Measurements from ENCODE around the gene NRXN3. TPM values are rescaled to one million over a fixed set of nuclear protein-coding genes. Genes with fewer than 3 reads are reported as not detected.

The NRXN3 gene
- total RNA-seq, 1 experiment from 2014 or later, result 0.02 TPM

DNA sequence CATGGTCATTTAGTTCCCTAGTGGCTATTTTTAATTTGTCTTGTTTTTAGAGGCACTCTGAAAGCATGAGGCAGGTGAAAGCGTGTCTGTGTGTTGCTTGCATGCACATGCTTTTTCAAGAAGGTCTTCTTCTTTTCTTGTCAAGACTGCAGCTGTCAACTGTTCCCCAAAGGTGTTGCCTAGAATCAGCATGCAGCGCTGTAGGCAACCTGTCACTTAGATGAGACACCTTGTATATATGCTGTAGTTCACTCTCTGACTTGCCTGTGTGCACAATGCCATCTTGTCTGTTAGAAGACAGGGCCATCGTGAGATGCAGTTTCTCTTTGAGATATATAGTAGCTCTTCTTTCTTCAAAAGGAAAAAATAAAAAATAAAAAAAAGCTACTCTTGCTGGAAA, 1155.4 kb downstream of the NRXN3 start:
- no peak overlapping the region for H3K27ac ChIP-seq
- no peaks in the 10 kb centered on the region for H3K27me3 ChIP-seq
- no peak for DNase-seq
- no peak overlapping the region for H3K4me3 ChIP-seq
- H3K36me3 ChIP-seq, result no peaks in the 10 kb centered on the region
- no peaks in the 10 kb centered on the region for H3K9me3 ChIP-seq (replicated peaks)
- H3K4me1 ChIP-seq, result no peaks in the 10 kb centered on the region

GRCh38 chr14:79328863-79329262, 1158.7 kb downstream of the NRXN3 start:
- H3K36me3 ChIP-seq, result no peaks in the 10 kb centered on the region
- no peaks in the 10 kb centered on the region for H3K4me1 ChIP-seq
- H3K27ac ChIP-seq, result no peak overlapping the region
- H3K27me3 ChIP-seq, result no peaks in the 10 kb centered on the region
- DNase-seq, result no peak
- H3K4me3 ChIP-seq, result no peak overlapping the region
- no peaks in the 10 kb centered on the region for H3K9me3 ChIP-seq (replicated peaks)

DNA sequence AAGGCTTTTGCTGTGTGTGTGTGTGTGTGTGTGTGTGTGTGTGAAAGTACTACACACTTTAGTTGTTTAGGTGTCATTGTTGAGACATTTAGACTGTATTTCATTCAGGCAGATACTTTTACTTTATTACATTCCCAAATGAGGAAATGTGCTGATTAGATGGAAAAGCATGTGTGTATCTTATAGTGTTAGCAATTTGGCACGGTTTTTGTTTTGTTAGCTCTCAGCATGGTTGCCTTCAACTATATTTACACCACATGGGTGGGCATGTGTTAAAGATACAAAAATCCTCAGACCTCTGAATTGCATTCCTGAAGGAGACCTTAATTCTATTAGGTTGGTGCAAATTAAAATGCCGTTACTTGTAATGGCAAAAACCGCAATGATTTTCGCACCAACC, 1161.7 kb downstream of the NRXN3 start:
- Histone ChIP-seq H3K27ac (no peak overlapping the region), H3K27me3 (no peaks in the 10 kb centered on the region), H3K4me3 (no peak overlapping the region), H3K36me3 (no peaks in the 10 kb centered on the region), H3K9me3 (replicated peaks) (no peaks in the 10 kb centered on the region), H3K4me1 (no peaks in the 10 kb centered on the region)
- no peak for DNase-seq

- no peak overlapping the region for H3K27ac ChIP-seq
- DNase-seq, result no peak
- no peaks in the 10 kb centered on the region for H3K9me3 ChIP-seq (replicated peaks)
- H3K27me3 ChIP-seq, result no peaks in the 10 kb centered on the region
- no peaks in the 10 kb centered on the region for H3K4me1 ChIP-seq
- no peak overlapping the region for H3K4me3 ChIP-seq
- H3K36me3 ChIP-seq, result no peaks in the 10 kb centered on the region
Observed at GRCh38 chr14:79332504-79333197, 1162.5 kb downstream of the NRXN3 start.

- Histone ChIP-seq H3K27me3 (no peaks in the 10 kb centered on the region), H3K36me3 (no peaks in the 10 kb centered on the region), H3K27ac (no peak overlapping the region), H3K9me3 (replicated peaks) (no peaks in the 10 kb centered on the region), H3K4me1 (no peaks in the 10 kb centered on the region), H3K4me3 (no peak overlapping the region)
- no peak for DNase-seq
Observed at GRCh38 chr14:79333198-79333546, 1163.0 kb downstream of the NRXN3 start.

DNA sequence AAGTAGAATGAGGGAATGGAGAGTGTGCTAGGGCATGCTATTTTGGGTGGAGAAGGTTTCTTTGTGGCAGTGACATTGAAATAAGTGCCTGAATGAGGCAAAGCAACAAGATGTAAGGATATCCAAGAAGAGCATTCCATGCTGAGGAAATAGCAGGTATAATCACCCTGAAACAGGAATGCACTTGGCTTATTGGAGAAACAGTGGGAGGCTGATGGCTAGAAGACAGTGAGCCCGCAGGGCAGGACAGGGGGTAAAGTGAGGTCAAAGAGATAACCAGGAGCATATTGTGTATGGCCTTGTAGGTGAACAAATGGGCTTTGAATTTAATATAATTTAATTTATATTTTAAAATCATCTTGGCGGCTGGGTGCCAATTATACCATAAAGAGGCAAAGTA, 1164.1 kb downstream of the NRXN3 start:
- no peaks in the 10 kb centered on the region for H3K36me3 ChIP-seq
- H3K4me1 ChIP-seq, result no peaks in the 10 kb centered on the region
- DNase-seq, result no peak
- no peak overlapping the region for H3K27ac ChIP-seq
- no peaks in the 10 kb centered on the region for H3K9me3 ChIP-seq (replicated peaks)
- no peak overlapping the region for H3K4me3 ChIP-seq
- no peaks in the 10 kb centered on the region for H3K27me3 ChIP-seq

GRCh38 chr14:79337761-79338160, 1167.6 kb downstream of the NRXN3 start:
- H3K4me3 ChIP-seq, result no peak overlapping the region
- H3K4me1 ChIP-seq, result no peaks in the 10 kb centered on the region
- no peaks in the 10 kb centered on the region for H3K9me3 ChIP-seq (replicated peaks)
- no peak for DNase-seq
- H3K27ac ChIP-seq, result no peak overlapping the region
- H3K36me3 ChIP-seq, result no peaks in the 10 kb centered on the region
- no peaks in the 10 kb centered on the region for H3K27me3 ChIP-seq

- DNase-seq, result no peak
- no peaks in the 10 kb centered on the region for H3K27me3 ChIP-seq
- no peak overlapping the region for H3K4me3 ChIP-seq
- H3K9me3 ChIP-seq (replicated peaks), result no peaks in the 10 kb centered on the region
- H3K4me1 ChIP-seq, result no peaks in the 10 kb centered on the region
- H3K27ac ChIP-seq, result no peak overlapping the region
- H3K36me3 ChIP-seq, result no peaks in the 10 kb centered on the region
Observed at GRCh38 chr14:79342942-79343341, 1172.8 kb downstream of the NRXN3 start.

DNA sequence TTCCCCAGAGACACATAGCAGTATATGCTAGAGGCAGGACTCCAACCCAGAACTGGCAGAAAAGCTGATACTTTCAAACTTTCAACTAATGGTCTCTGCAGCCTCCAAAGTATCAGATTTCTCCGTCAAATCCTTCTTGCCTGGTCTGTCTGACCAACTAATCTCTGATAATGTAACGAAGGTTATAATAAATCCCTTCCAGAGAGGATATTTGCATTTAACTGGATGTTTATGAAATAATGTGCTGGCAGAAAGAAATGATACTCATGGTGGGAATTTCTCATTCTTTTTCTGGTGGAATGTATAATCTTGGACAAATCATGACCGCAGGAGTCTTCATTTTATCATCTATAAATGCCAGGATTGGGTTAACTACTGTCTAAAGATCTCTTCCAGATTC, 1180.8 kb downstream of the NRXN3 start:
- Histone ChIP-seq H3K4me1 (no peaks in the 10 kb centered on the region), H3K9me3 (replicated peaks) (no peaks in the 10 kb centered on the region), H3K27ac (no peak overlapping the region), H3K27me3 (no peaks in the 10 kb centered on the region), H3K36me3 (no peaks in the 10 kb centered on the region), H3K4me3 (no peak overlapping the region)
- DNase-seq, result no peak

DNA sequence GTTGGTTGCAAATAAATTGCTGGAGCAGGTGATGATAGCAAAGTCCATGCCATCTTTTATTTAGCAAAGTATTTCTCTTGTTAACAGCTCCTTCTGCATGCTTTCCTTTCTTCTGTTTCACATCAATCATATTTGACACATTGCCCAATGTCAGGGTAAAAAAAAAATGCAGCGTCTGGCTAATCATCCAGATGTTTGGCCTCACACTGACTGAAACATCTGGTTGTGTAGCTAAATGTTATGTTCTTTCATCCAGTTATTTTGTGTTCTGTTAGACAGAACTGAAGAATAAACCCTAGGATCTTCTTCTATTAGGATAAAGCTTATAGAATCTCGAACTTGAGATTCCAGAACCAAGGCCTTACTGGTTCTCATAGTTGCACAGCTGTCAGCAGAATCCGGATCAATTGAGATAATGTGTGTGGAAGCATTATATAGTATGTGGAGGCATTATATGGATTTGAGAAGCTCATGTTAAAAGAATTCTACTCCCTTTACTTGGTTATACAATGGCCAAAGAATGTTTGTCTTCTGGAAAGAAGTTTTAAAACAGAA, 1182.0 kb downstream of the NRXN3 start:
- H3K27me3 ChIP-seq, result no peaks in the 10 kb centered on the region
- no peaks in the 10 kb centered on the region for H3K4me1 ChIP-seq
- no peaks in the 10 kb centered on the region for H3K9me3 ChIP-seq (replicated peaks)
- H3K4me3 ChIP-seq, result no peak overlapping the region
- no peak overlapping the region for H3K27ac ChIP-seq
- DNase-seq, result no peak
- no peaks in the 10 kb centered on the region for H3K36me3 ChIP-seq

DNA sequence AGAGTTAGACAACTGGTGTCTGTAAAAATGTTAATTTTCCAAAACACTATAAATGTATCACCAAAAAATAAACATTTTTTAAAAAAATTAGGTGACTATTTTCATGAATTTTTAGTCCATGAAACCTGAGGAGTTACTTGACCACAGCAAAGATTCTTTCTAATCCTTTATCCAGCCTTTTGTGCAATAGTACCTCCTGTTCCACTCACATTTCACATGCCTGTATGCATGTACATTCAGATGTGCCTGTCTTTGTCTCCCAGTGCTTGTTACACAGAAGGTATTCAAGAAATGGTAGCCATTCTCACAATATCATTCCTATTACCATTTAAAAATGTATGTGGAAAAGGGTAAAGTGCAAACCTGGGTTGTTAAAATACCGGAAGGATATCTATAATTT, 1184.2 kb downstream of the NRXN3 start:
- Histone ChIP-seq H3K27ac (no peak overlapping the region), H3K36me3 (no peaks in the 10 kb centered on the region), H3K4me3 (no peak overlapping the region), H3K27me3 (no peaks in the 10 kb centered on the region), H3K9me3 (replicated peaks) (no peaks in the 10 kb centered on the region), H3K4me1 (no peaks in the 10 kb centered on the region)
- DNase-seq, result no peak

- no peaks in the 10 kb centered on the region for H3K4me1 ChIP-seq
- H3K36me3 ChIP-seq, result no peaks in the 10 kb centered on the region
- no peak overlapping the region for H3K4me3 ChIP-seq
- no peak for DNase-seq
- H3K9me3 ChIP-seq (replicated peaks), result no peaks in the 10 kb centered on the region
- H3K27me3 ChIP-seq, result no peaks in the 10 kb centered on the region
- no peak overlapping the region for H3K27ac ChIP-seq
Observed at GRCh38 chr14:79356040-79356439, 1185.9 kb downstream of the NRXN3 start.

- no peak overlapping the region for H3K27ac ChIP-seq
- no peak for DNase-seq
- no peaks in the 10 kb centered on the region for H3K27me3 ChIP-seq
- no peaks in the 10 kb centered on the region for H3K4me1 ChIP-seq
- no peak overlapping the region for H3K4me3 ChIP-seq
- no peaks in the 10 kb centered on the region for H3K36me3 ChIP-seq
- no peaks in the 10 kb centered on the region for H3K9me3 ChIP-seq (replicated peaks)
Observed at GRCh38 chr14:79357307-79357706, 1187.1 kb downstream of the NRXN3 start.

- Histone ChIP-seq H3K27me3 (no peaks in the 10 kb centered on the region), H3K9me3 (replicated peaks) (no peaks in the 10 kb centered on the region), H3K27ac (no peak overlapping the region), H3K4me3 (no peak overlapping the region), H3K4me1 (no peaks in the 10 kb centered on the region), H3K36me3 (no peaks in the 10 kb centered on the region)
- DNase-seq, result no peak
Observed at GRCh38 chr14:79363291-79363690, 1193.1 kb downstream of the NRXN3 start.

GRCh38 chr14:79369359-79370332, 1199.5 kb downstream of the NRXN3 start:
- DNase-seq, result no peak
- Histone ChIP-seq H3K36me3 (no peaks in the 10 kb centered on the region), H3K4me3 (no peak overlapping the region), H3K9me3 (replicated peaks) (no peaks in the 10 kb centered on the region), H3K27ac (no peak overlapping the region), H3K27me3 (no peaks in the 10 kb centered on the region), H3K4me1 (no peaks in the 10 kb centered on the region)

Data from SJCRH30 (cell line).